Stomach (tissue), 4 donors: ENCODE measurements around the gene FOSL1.
"Not testable (repeated sequence)": the region's sequence is repeated elsewhere in the genome, so short reads cannot be mapped to it uniquely, and the experiment has no call there.

Experiments used
- POLR2A ChIP-seq, 4 donors: fragments of 450-650 bp; IDR thresholded peaks; one replicate each; pipeline ENCODE4 v1.6.1; 2016; ENCODE audit warnings: antibody characterized with exemption in 4 of 4, control low read depth in 2 of 4, mild to moderate bottlenecking in 1 of 4, moderate library complexity in 1 of 4
- TF ChIP-seq, protein P1 (sequence below), 7 experiments: fragments of 450-650 bp in 4 of 7; fragments of 200-600 bp in 3 of 7; sonication (generic) in 3 of 7; IDR thresholded peaks; one replicate each; pipeline ENCODE4 v1.5.1; 2016 to 2019; ENCODE audit warnings: antibody characterized with exemption in 7 of 7, control low read depth in 2 of 7, mild to moderate bottlenecking in 1 of 7

DNA sequence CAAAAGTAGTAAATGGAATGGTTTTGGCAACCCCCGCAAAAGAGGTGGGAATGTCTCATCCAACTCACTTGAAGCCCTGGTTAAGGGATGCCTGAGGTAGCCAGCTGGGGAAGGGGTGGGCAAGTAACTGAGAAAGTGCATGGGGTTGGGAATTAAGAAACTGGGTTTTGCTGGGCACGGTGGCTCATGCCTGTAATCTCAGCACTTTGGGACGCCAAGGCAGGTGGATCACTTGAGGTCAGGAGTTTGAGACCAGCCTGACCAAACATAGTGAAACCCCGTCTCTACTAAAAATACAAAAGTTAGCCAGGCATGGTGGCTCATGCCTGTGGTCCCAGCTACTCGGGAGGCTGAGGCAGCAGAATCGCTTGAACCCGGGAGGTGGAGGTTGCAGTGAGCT, 51.5 kb downstream of the FOSL1 start:
- TF ChIP-seq, protein P1, sequence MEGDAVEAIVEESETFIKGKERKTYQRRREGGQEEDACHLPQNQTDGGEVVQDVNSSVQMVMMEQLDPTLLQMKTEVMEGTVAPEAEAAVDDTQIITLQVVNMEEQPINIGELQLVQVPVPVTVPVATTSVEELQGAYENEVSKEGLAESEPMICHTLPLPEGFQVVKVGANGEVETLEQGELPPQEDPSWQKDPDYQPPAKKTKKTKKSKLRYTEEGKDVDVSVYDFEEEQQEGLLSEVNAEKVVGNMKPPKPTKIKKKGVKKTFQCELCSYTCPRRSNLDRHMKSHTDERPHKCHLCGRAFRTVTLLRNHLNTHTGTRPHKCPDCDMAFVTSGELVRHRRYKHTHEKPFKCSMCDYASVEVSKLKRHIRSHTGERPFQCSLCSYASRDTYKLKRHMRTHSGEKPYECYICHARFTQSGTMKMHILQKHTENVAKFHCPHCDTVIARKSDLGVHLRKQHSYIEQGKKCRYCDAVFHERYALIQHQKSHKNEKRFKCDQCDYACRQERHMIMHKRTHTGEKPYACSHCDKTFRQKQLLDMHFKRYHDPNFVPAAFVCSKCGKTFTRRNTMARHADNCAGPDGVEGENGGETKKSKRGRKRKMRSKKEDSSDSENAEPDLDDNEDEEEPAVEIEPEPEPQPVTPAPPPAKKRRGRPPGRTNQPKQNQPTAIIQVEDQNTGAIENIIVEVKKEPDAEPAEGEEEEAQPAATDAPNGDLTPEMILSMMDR (IDR thresholded peaks at IDR 0.05), result not testable (repeated sequence)
- not testable (repeated sequence) for TF ChIP-seq POLR2A (IDR thresholded peaks at IDR 0.05)
